HepG2 (cell line): ENCODE results near the gene MINDY2. TPM values are rescaled to one million over a fixed set of nuclear protein-coding genes. Genes with fewer than 3 reads are reported as not detected.
A peak's percentile ranks its signal among the peaks of the same experiment; 100 is the strongest.

Experiments used
- ARID5B ChIP-seq: IDR thresholded peaks from 2 replicates; pipeline ENCODE4 v1.4.0; 2020; ENCODE audit warnings: mild to moderate bottlenecking, missing genetic modification reagents
- CSRNP1 ChIP-seq: sonication (generic); formaldehyde crosslinking; IDR thresholded peaks from 2 replicates; pipeline ENCODE4 v1.8.1; 2023; ENCODE audit warnings: mild to moderate bottlenecking, missing genetic modification reagents
- GFI1 ChIP-seq: sonication (generic); formaldehyde crosslinking; IDR thresholded peaks from 2 replicates; pipeline ENCODE4 v1.5.0; 2020; ENCODE audit warnings: missing genetic modification reagents, mild to moderate bottlenecking, borderline replicate concordance
- GLI4 ChIP-seq: sonication (generic); formaldehyde crosslinking; IDR thresholded peaks from 2 replicates; pipeline ENCODE4 v1.5.1; 2020; ENCODE audit warnings: missing genetic modification reagents, mild to moderate bottlenecking, moderate library complexity, borderline replicate concordance
- HDAC1 ChIP-seq: sonication (generic); formaldehyde crosslinking; IDR thresholded peaks from 2 replicates; pipeline ENCODE4 v1.5.1; 2020; ENCODE audit warnings: mild to moderate bottlenecking, missing genetic modification reagents
- POLR2G ChIP-seq: fragments of 200-400 bp; formaldehyde crosslinking; IDR thresholded peaks from 2 replicates; pipeline ENCODE4 v1.6.1; 2018; ENCODE audit warnings: mild to moderate bottlenecking, low read depth, low read length, moderate library complexity
- RARA ChIP-seq: IDR thresholded peaks from 2 replicates; pipeline ENCODE4 v1.6.1; 2016; ENCODE audit warnings: missing genetic modification reagents, missing compliant biosample characterization
- TAF1 ChIP-seq: sonication (generic); formaldehyde crosslinking; IDR thresholded peaks from 2 replicates; pipeline ENCODE4 v1.4.0; 2020; ENCODE audit warnings: missing genetic modification reagents
- TARDBP ChIP-seq: sonication (generic); formaldehyde crosslinking; IDR thresholded peaks from 2 replicates; pipeline ENCODE4 v1.8.0; 2022; ENCODE audit warnings: mild to moderate bottlenecking, missing genetic modification reagents
- TMF1 ChIP-seq: sonication (generic); formaldehyde crosslinking; IDR thresholded peaks from 2 replicates; pipeline ENCODE4 v1.8.1; 2022; ENCODE audit warnings: low read depth, missing genetic modification reagents
- ZBTB20 ChIP-seq: sonication (generic); formaldehyde crosslinking; IDR thresholded peaks from 2 replicates; pipeline ENCODE4 v1.8.1; 2023; ENCODE audit warnings: missing genetic modification reagents, low read depth, mild to moderate bottlenecking, borderline replicate concordance
- ZFP62 ChIP-seq: sonication (generic); formaldehyde crosslinking; IDR thresholded peaks from 2 replicates; pipeline ENCODE4 v1.4.0; 2020; ENCODE audit warnings: missing genetic modification reagents
- ZNF138 ChIP-seq: sonication (generic); formaldehyde crosslinking; IDR thresholded peaks from 2 replicates; pipeline ENCODE4 v1.5.0; 2020; ENCODE audit warnings: mild to moderate bottlenecking, low read depth, missing genetic modification reagents
- ZNF230 ChIP-seq: sonication (generic); formaldehyde crosslinking; IDR thresholded peaks from 2 replicates; pipeline ENCODE4 v1.4.0; 2020; ENCODE audit warnings: mild to moderate bottlenecking, missing genetic modification reagents
- ZNF562 ChIP-seq: sonication (generic); formaldehyde crosslinking; IDR thresholded peaks from 2 replicates; pipeline ENCODE4 v1.8.0; 2022; ENCODE audit warnings: missing genetic modification reagents, borderline replicate concordance
- ZNF619 ChIP-seq: sonication (generic); formaldehyde crosslinking; IDR thresholded peaks from 2 replicates; pipeline ENCODE4 v1.4.0; 2020; ENCODE audit warnings: mild to moderate bottlenecking, missing genetic modification reagents
- ZNF773 ChIP-seq: sonication (generic); formaldehyde crosslinking; IDR thresholded peaks from 2 replicates; pipeline ENCODE4 v1.4.0; 2020; ENCODE audit warnings: missing genetic modification reagents, borderline replicate concordance
- polyA plus RNA-seq, 8 experiments: library from polyadenylated mRNA; depleted of rRNA in 3 of 8; stranded (reverse) in 7 of 8; unstranded in 1 of 8; fragments of >200 nt; fragmentation: Illumina TruSeq in 4 of 8; extraction: Trizol in 4 of 8; gene quantifications; 2 replicates each; pipeline versions ENCODE4 v1.2.1 to v1.2.3, GENCODE V29; 2011 to 2016; ENCODE audit warnings: low read depth in 4 of 8, missing spikeins in 1 of 8, mixed read lengths in 1 of 8; ENCODE audit not compliant: insufficient read depth in 1 of 8
- total RNA-seq, 5 experiments: library from RNA; depleted of rRNA; stranded (reverse); fragments of >200 nt; fragmentation: Illumina TruSeq; extraction: Trizol; gene quantifications; 2 replicates each; pipeline ENCODE4 v1.2.3, GENCODE V29; 2016; ENCODE audit warnings: low read depth in 1 of 5
- TF ChIP-seq, protein P1 (sequence below): sonication (generic); formaldehyde crosslinking; IDR thresholded peaks from 2 replicates; pipeline ENCODE4 v1.4.0; 2020; ENCODE audit warnings: low read depth, mild to moderate bottlenecking, missing genetic modification reagents
- TF ChIP-seq, protein P2 (sequence below), 2 experiments: fragments of 450-650 bp in 1 of 2; sonication (generic) in 1 of 2; formaldehyde crosslinking; IDR thresholded peaks; 2 replicates each; pipeline versions ENCODE4 v1.5.0 to v1.8.0; 2020 to 2022; ENCODE audit warnings: mild to moderate bottlenecking in 1 of 2, missing genetic modification reagents in 1 of 2
- TF ChIP-seq, protein P3 (sequence below): sonication (generic); formaldehyde crosslinking; IDR thresholded peaks from 2 replicates; pipeline ENCODE4 v1.5.0; 2020; ENCODE audit warnings: mild to moderate bottlenecking, missing genetic modification reagents

The MINDY2 gene
- total and polyA plus RNA-seq, 2 of the 13 experiments (the other 11 are each of a cell fraction or from before 2014, with no cell fraction given): 7.2 to 12.6 TPM

DNA sequence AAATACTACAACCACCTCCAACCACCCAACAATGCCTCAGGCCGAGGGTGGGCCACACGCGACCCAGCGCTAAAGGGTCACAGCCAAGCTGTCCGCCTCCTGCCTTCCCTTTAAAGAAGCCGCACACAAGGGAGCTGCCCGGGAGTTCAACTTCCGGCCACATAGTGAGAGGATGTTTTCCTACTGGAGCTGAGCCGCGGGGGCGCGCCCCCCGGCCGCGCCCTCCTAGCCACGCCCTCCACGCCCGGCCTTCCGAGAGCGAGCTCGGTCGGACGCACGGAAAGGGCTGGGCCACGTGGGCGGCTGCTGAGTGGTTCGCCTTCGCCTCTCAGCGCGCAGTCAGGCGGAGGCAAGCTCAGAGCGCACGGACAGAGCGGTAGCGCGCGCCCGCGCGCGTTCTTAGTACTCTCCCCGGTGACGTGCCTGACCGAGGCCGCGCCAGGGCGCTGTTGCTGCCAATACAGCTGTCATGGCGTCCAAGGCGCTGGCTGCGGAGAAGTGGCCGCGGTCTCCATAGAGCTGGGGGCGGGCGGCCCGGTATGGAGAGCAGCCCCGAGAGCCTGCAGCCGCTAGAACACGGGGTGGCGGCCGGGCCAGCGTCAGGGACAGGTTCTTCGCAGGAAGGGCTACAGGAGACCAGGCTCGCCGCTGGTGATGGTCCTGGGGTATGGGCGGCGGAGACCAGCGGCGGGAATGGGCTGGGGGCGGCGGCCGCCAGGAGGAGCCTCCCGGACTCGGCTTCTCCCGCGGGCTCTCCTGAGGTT lies at the start of gene MINDY2 (continued):
- TF ChIP-seq, protein P1, sequence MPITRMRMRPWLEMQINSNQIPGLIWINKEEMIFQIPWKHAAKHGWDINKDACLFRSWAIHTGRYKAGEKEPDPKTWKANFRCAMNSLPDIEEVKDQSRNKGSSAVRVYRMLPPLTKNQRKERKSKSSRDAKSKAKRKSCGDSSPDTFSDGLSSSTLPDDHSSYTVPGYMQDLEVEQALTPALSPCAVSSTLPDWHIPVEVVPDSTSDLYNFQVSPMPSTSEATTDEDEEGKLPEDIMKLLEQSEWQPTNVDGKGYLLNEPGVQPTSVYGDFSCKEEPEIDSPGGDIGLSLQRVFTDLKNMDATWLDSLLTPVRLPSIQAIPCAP (CRISPR knock-in tag): no peak
- TF ChIP-seq GFI1 (CRISPR knock-in tag) (peak; percentile 76; the same call in 1 of the 2 replicates), ZNF619 (CRISPR knock-in tag) (0 out of 2 replicates have a peak, but pooled peaks have one; percentile 35), TMF1 (CRISPR knock-in tag) (0 out of 2 replicates have a peak, but pooled peaks have one; percentile 23), POLR2G (peak; percentile 94), TAF1 (peak; percentile 97), ZBTB20 (CRISPR knock-in tag) (no peak; the same call in none of the 2 replicates), GLI4 (CRISPR knock-in tag) (no peak), HDAC1 (CRISPR knock-in tag) (peak; percentile 91), ZNF773 (peak; percentile 43; the same call in 1 of the 2 replicates), ZNF562 (CRISPR knock-in tag) (no peak), ZNF138 (CRISPR knock-in tag) (peak; percentile 70), ARID5B (CRISPR knock-in tag) (peak; percentile 69; the same call in 1 of the 2 replicates), RARA (CRISPR knock-in tag) (peak; percentile 96), ZNF230 (CRISPR knock-in tag) (peak; percentile 83), ZFP62 (CRISPR knock-in tag) (no peak), TARDBP (peak; percentile 77; the same call in 1 of the 2 replicates), CSRNP1 (peak; percentile 45; the same call in 1 of the 2 replicates)
- TF ChIP-seq, protein P2, sequence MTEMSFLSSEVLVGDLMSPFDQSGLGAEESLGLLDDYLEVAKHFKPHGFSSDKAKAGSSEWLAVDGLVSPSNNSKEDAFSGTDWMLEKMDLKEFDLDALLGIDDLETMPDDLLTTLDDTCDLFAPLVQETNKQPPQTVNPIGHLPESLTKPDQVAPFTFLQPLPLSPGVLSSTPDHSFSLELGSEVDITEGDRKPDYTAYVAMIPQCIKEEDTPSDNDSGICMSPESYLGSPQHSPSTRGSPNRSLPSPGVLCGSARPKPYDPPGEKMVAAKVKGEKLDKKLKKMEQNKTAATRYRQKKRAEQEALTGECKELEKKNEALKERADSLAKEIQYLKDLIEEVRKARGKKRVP (CRISPR knock-in tag; IDR thresholded peaks at IDR 0.05): peak in 1 of 2 experiments; percentile 77; a peak in 2 of 4 replicates
- TF ChIP-seq, protein P3, sequence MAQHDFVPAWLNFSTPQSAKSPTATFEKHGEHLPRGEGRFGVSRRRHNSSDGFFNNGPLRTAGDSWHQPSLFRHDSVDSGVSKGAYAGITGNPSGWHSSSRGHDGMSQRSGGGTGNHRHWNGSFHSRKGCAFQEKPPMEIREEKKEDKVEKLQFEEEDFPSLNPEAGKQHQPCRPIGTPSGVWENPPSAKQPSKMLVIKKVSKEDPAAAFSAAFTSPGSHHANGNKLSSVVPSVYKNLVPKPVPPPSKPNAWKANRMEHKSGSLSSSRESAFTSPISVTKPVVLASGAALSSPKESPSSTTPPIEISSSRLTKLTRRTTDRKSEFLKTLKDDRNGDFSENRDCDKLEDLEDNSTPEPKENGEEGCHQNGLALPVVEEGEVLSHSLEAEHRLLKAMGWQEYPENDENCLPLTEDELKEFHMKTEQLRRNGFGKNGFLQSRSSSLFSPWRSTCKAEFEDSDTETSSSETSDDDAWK (CRISPR knock-in tag): no peak
